K562 (cell line): ENCODE measurements around the gene PTCHD4. TPM values are rescaled to one million over a fixed set of nuclear protein-coding genes. Genes with fewer than 3 reads are reported as not detected.

Experiments used
- ATAC-seq: fragments of 200-7000 bp; cut with Tn5 transposase; 3 replicates; pipeline ENCODE4 v1.9.1; 2020; ENCODE audit warnings: moderate library complexity
- BruUV-seq: library from RNA; stranded (reverse); fragments of 400-500 nt; replicated peaks from 2 replicates; lab custom pipeline; 2021; lab: Mats Ljungman, UMichigan
- CTCF ChIA-PET: fragments of 300-600 bp; formaldehyde crosslinking; extraction: SDS; loops from one replicate; lab custom pipeline; 2021; ENCODE audit warnings: low intra/inter-chr PET ratio; lab: Yijun Ruan, JAX
- POLR2A ChIA-PET: fragments of 300-600, 350-650 bp; sonication (Branson Sonifier 250); formaldehyde crosslinking; extraction: SDS; loops from one replicate; lab custom pipeline; 2021; ENCODE audit warnings: antibody characterized with exemption, inconsistent platforms; lab: Yijun Ruan, JAX
- DNase-seq, 4 experiments: peaks; one replicate each; pipeline versions ENCODE4 v3.0.0 to v3.0.0-alpha.2; 2011 to 2018; ENCODE audit warnings: low spot score in 3 of 4, mixed read lengths in 3 of 4; ENCODE audit errors: extremely low read depth in 1 of 4
- FAIRE-seq: peaks from 2 replicates; lab custom pipeline; 2011; peaks lifted over from hg19 to GRCh38; lab: Jason Lieb, UNC
- H2AFZ ChIP-seq: 2 replicates; pipeline ENCODE4 v1.6.0; 2011; ENCODE audit warnings: low read depth, low read length, control low read depth, inconsistent platforms
- H3K27ac ChIP-seq: fragments of 200-600 bp; 3 replicates; pipeline ENCODE4 v1.8.0; 2011; ENCODE audit warnings: low read depth, mild to moderate bottlenecking, control low read depth, inconsistent platforms, low read length, moderate library complexity, mixed read lengths; ENCODE audit errors: extremely low read depth
- H3K27me3 ChIP-seq, 2 experiments: fragments of 300-600 bp in 1 of 2; 2 replicates in 1 of 2; 3 replicates in 1 of 2; pipeline versions ENCODE4 v1.6.0 to v1.8.0; 2011; ENCODE audit warnings: inconsistent platforms in 2 of 2, low read length in 2 of 2, mild to moderate bottlenecking in 1 of 2, mixed read lengths in 1 of 2, moderate library complexity in 1 of 2; ENCODE audit not compliant: control insufficient read depth in 2 of 2, insufficient read depth in 2 of 2
- H3K36me3 ChIP-seq: fragments of 300-600 bp; 3 replicates; pipeline ENCODE4 v1.8.0; 2011; ENCODE audit warnings: mild to moderate bottlenecking, low read length, inconsistent platforms; ENCODE audit not compliant: control insufficient read depth, insufficient read depth
- H3K4me1 ChIP-seq, 2 experiments: fragments of 200-600 bp in 1 of 2; replicated peaks in 1 of 2; 2 replicates in 1 of 2; 3 replicates in 1 of 2; pipeline versions ENCODE4 v1.5.1 to v1.8.0; 2011; ENCODE audit warnings: inconsistent platforms in 2 of 2, low read length in 2 of 2, mild to moderate bottlenecking in 1 of 2, mixed read lengths in 1 of 2, moderate library complexity in 1 of 2; ENCODE audit not compliant: control insufficient read depth in 2 of 2, insufficient read depth in 2 of 2
- H3K4me2 ChIP-seq: 2 replicates; pipeline ENCODE4 v1.6.1; 2011; ENCODE audit warnings: low read length, control low read depth, inconsistent platforms, mixed read lengths; ENCODE audit not compliant: insufficient read depth
- H3K4me3 ChIP-seq: fragments of 200-600 bp; sonication (generic), shearing (Covaris generic); 2 replicates; pipeline ENCODE4 v1.5.1; 2016; ENCODE audit warnings: control low read depth, inconsistent platforms
- H3K79me2 ChIP-seq: fragments of 200-600 bp; 3 replicates; pipeline ENCODE4 v1.8.0; 2011; ENCODE audit warnings: low read length, inconsistent platforms; ENCODE audit not compliant: control insufficient read depth, insufficient read depth
- H3K9ac ChIP-seq, 2 experiments: 2 replicates each; pipeline versions ENCODE4 v1.6.0 to v1.6.1; 2011; ENCODE audit warnings: low read depth in 2 of 2, low read length in 2 of 2, control low read depth in 1 of 2, inconsistent platforms in 1 of 2, mild to moderate bottlenecking in 1 of 2, mixed read lengths in 1 of 2; ENCODE audit not compliant: insufficient read depth in 1 of 2
- H3K9me1 ChIP-seq: one replicate; pipeline ENCODE4 v1.6.0; 2011; ENCODE audit warnings: inconsistent platforms, mild to moderate bottlenecking, low read length, moderate library complexity; ENCODE audit not compliant: control insufficient read depth, insufficient read depth
- H3K9me3 ChIP-seq: replicated peaks from 2 replicates; pipeline ENCODE4 v1.5.1; 2011; ENCODE audit warnings: low read depth, low read length, inconsistent platforms; ENCODE audit not compliant: control insufficient read depth, insufficient read depth
- H4K20me1 ChIP-seq: replicated peaks from 2 replicates; pipeline ENCODE4 v1.6.1; 2011; ENCODE audit warnings: low read length, inconsistent platforms, mixed read lengths; ENCODE audit not compliant: control insufficient read depth, insufficient read depth
- FOXA3 ChIP-seq, 2 experiments: fragments of 450-650 bp in 1 of 2; sonication (generic) in 1 of 2; formaldehyde crosslinking; IDR thresholded peaks in 1 of 2; conservative IDR thresholded peaks in 1 of 2; 2 replicates each; pipeline versions ENCODE4 v1.4.0 to v1.8.0; 2020 to 2022; ENCODE audit warnings: mild to moderate bottlenecking in 2 of 2, missing genetic modification reagents in 1 of 2
- RFX7 ChIP-seq: fragments of 250-450 bp; sonication (Bioruptor Pico); IDR thresholded peaks from 2 replicates; pipeline ENCODE4 v1.5.1; 2021; ENCODE audit warnings: mild to moderate bottlenecking
- XRCC5 ChIP-seq: fragments of 200-400 bp; formaldehyde crosslinking; IDR thresholded peaks from 2 replicates; pipeline ENCODE4 v1.6.1; 2017; ENCODE audit warnings: low read depth, mild to moderate bottlenecking, low read length
- in situ Hi-C: fragments of 300-500 bp; cut with MboI; formaldehyde crosslinking; loops from 4 replicates; pipeline ENCODE4 v1.15.0; 2018; ENCODE audit warnings: inconsistent platforms, mixed read lengths
- intact Hi-C: fragments of 100-400 bp; cut with micrococcal nuclease; formaldehyde crosslinking; loops from 2 replicates; pipeline ENCODE4 v1.14.2; 2022
- polyA plus RNA-seq, 8 experiments: library from polyadenylated mRNA; depleted of rRNA in 4 of 8; stranded (reverse) in 5 of 8; unstranded in 3 of 8; fragments of >200 nt; fragmentation: Nextera tagmentation in 2 of 8; fragmentation: Illumina TruSeq in 1 of 8; extraction: Ambion mirVana in 2 of 8; extraction: Trizol in 1 of 8; gene quantifications; 2 replicates each; pipeline versions ENCODE4 v1.2.1 to v1.2.3, GENCODE V29; 2011 to 2014; ENCODE audit warnings: inconsistent platforms in 1 of 8, missing spikeins in 1 of 8
- total RNA-seq, 7 experiments: library from RNA; depleted of rRNA in 6 of 7; stranded (reverse); fragments of >200 nt in 6 of 7; fragmentation: Illumina TruSeq in 2 of 7; extraction: Trizol in 2 of 7; gene quantifications; 2 replicates each; pipeline versions ENCODE4 v1.2.1 to v1.2.3, GENCODE V29; 2011 to 2021; ENCODE audit warnings: low replicate concordance in 1 of 7
- TF ChIP-seq, protein P1 (sequence below): fragments of 250-450 bp; sonication (Bioruptor Pico); IDR thresholded peaks from 2 replicates; pipeline ENCODE4 v1.5.1; 2021; ENCODE audit warnings: mild to moderate bottlenecking
- TF ChIP-seq, protein P2 (sequence below): fragments of 250-450 bp; sonication (Bioruptor Pico); IDR thresholded peaks from 2 replicates; pipeline ENCODE4 v1.4.0; 2020; ENCODE audit warnings: mild to moderate bottlenecking, moderate library complexity

PTCHD4 gene
- total and polyA plus RNA-seq, 9 of the 15 experiments (the other 6 are each of a cell fraction or from before 2014, with no cell fraction given), result not detected

DNA sequence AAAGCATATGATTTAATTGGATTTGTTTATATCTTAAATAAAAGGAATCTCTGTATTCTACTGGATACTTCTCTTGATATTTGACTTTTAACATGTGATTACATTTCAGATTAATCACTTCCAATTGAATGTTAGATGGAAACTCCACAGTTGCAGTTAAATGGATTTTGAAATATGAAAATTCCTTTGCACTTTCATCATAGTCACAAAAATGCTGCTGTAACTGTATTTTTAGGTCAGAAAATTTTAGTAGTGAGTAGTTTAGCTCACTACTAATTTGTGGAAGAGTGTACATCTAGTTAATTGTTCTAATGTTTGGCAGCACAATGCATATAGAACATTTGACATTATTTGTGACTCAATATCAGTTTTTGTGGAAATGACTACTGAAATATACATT is 26.8 kb downstream of the PTCHD4 start:
- no peak for FAIRE-seq
- H3K4me2 ChIP-seq, result no peak overlapping the region
- no peak overlapping the region for H2AFZ ChIP-seq
- in situ Hi-C loops, result no loop called here
- BruUV-seq, result no TSS peak
- H3K9me3 ChIP-seq, result no peaks in the 10 kb centered on the region
- CTCF ChIA-PET, result no interaction called here
- no peak overlapping the region for H3K4me3 ChIP-seq
- H3K9me1 ChIP-seq, result no peaks in the 10 kb centered on the region
- DNase-seq, result no peak
- H3K9ac ChIP-seq, result no peak overlapping the region
- intact Hi-C loops, result no loop called here
- no peak overlapping the region for H3K27ac ChIP-seq
- H3K79me2 ChIP-seq, result no peaks in the 10 kb centered on the region
- H3K27me3 ChIP-seq, result no peaks in the 10 kb centered on the region
- H3K4me1 ChIP-seq, result no peaks in the 10 kb centered on the region
- POLR2A ChIA-PET, result no interaction called here
- ATAC-seq, result no peak
- H4K20me1 ChIP-seq, result no peaks in the 10 kb centered on the region
- no peaks in the 10 kb centered on the region for H3K36me3 ChIP-seq
- TF ChIP-seq RFX7 (CRISPR knock-in tag), result no peak
- TF ChIP-seq, protein P1, sequence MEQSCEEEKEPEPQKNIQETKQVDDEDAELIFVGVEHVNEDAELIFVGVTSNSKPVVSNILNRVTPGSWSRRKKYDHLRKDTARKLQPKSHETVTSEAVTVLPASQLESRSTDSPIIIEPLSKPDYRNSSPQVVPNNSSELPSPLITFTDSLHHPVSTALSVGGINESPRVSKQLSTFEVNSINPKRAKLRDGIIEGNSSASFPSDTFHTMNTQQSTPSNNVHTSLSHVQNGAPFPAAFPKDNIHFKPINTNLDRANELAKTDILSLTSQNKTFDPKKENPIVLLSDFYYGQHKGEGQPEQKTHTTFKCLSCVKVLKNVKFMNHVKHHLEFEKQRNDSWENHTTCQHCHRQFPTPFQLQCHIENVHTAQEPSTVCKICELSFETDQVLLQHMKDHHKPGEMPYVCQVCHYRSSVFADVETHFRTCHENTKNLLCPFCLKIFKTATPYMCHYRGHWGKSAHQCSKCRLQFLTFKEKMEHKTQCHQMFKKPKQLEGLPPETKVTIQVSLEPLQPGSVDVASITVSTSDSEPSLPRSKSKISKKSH (CRISPR knock-in tag), result no peak
- no peak for TF ChIP-seq XRCC5
- TF ChIP-seq FOXA3 (CRISPR knock-in tag; conservative IDR thresholded peaks at IDR 0.05 in 1 of 2, IDR thresholded peaks at IDR 0.05 in 1 of 2), result no peak
- TF ChIP-seq, protein P2, sequence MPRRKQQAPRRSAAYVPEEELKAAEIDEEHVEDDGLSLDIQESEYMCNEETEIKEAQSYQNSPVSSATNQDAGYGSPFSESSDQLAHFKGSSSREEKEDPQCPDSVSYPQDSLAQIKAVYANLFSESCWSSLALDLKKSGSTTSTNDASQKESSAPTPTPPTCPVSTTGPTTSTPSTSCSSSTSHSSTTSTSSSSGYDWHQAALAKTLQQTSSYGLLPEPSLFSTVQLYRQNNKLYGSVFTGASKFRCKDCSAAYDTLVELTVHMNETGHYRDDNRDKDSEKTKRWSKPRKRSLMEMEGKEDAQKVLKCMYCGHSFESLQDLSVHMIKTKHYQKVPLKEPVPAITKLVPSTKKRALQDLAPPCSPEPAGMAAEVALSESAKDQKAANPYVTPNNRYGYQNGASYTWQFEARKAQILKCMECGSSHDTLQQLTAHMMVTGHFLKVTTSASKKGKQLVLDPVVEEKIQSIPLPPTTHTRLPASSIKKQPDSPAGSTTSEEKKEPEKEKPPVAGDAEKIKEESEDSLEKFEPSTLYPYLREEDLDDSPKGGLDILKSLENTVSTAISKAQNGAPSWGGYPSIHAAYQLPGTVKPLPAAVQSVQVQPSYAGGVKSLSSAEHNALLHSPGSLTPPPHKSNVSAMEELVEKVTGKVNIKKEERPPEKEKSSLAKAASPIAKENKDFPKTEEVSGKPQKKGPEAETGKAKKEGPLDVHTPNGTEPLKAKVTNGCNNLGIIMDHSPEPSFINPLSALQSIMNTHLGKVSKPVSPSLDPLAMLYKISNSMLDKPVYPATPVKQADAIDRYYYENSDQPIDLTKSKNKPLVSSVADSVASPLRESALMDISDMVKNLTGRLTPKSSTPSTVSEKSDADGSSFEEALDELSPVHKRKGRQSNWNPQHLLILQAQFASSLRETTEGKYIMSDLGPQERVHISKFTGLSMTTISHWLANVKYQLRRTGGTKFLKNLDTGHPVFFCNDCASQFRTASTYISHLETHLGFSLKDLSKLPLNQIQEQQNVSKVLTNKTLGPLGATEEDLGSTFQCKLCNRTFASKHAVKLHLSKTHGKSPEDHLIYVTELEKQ (CRISPR knock-in tag), result no peak
